CD4-positive, alpha-beta T cell treated with Interleukin-1 beta for 1 hour (primary cell): ENCODE data around the gene PRSS22.

ENCODE experiments used
- DNase-seq, 2 donors: peaks; one replicate each; pipeline ENCODE4 v3.0.0-alpha.2; 2020 to 2022

Gene PRSS22

GRCh38 chr16:2879854-2880508 lies 22.0 kb upstream of the PRSS22 start:
- no peak for DNase-seq

- peak; percentile 78 to 81 for DNase-seq
Observed at GRCh38 chr16:2874912-2875362, 17.0 kb upstream of the PRSS22 start.

GRCh38 chr16:2874032-2874911 lies 16.3 kb upstream of the PRSS22 start:
- DNase-seq, result no peak

- DNase-seq, result no peak
Observed at GRCh38 chr16:2871926-2872325, 14.0 kb upstream of the PRSS22 start.

GRCh38 chr16:2867987-2868789 lies 10.2 kb upstream of the PRSS22 start:
- peak; percentile 95 to 97 for DNase-seq

- no peak for DNase-seq
Observed at GRCh38 chr16:2867661-2867986, 9.7 kb upstream of the PRSS22 start.

- no peak for DNase-seq
Observed at GRCh38 chr16:2866431-2866830, 8.5 kb upstream of the PRSS22 start.

- DNase-seq, result no peak
Observed at GRCh38 chr16:2865651-2866050, 7.7 kb upstream of the PRSS22 start.

GRCh38 chr16:2860826-2861567 lies 3.0 kb upstream of the PRSS22 start:
- DNase-seq, result no peak

- DNase-seq, result no peak
Observed at GRCh38 chr16:2859686-2860265, 1.8 kb upstream of the PRSS22 start.

GRCh38 chr16:2858245-2859025 lies 465 bp upstream of the PRSS22 start:
- no peak for DNase-seq

- no peak for DNase-seq
Observed at GRCh38 chr16:2856686-2857450, 1.1 kb downstream of the PRSS22 start.

GRCh38 chr16:2856061-2856670 lies 1.8 kb downstream of the PRSS22 start:
- DNase-seq, result no peak

GRCh38 chr16:2855536-2855935 lies 2.4 kb downstream of the PRSS22 start:
- no peak for DNase-seq

GRCh38 chr16:2854700-2855309 lies 3.2 kb downstream of the PRSS22 start:
- DNase-seq, result no peak

GRCh38 chr16:2853531-2854073 lies 4.4 kb downstream of the PRSS22 start:
- no peak for DNase-seq

GRCh38 chr16:2852731-2853507 lies 5.1 kb downstream of the PRSS22 start:
- DNase-seq, result no peak

GRCh38 chr16:2852003-2852730 lies 5.8 kb downstream of the PRSS22 start:
- no peak for DNase-seq
